ENCODE data around the gene MEGF6. TPM values are rescaled to one million over a fixed set of nuclear protein-coding genes. Genes with fewer than 3 reads are reported as not detected.

Gene MEGF6
- total and polyA plus RNA-seq, 8 donors, result 40.6 to 108 (median 51.5) TPM

DNA sequence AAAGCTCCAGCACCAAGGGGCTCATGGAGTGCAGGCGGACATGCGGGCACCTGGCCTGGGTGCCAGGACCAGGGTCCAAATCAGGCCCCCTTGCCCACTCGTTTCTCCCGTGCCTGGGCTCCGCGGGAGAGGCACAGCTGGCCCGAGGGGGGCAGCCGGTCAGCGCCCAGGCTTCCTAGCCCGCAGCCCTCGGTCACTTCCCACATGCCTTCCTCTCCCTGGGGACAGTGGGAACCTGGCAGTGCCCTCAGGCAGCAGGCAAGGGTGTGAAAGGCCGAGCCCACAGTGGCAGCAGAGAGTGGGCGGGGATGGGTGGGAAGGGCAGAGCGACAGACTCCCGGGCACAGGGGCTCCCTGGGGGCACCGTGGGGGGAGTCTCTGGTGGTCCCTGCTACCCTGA lies 69.8 kb downstream of the MEGF6 start:
- TF ChIP-seq, protein P1, sequence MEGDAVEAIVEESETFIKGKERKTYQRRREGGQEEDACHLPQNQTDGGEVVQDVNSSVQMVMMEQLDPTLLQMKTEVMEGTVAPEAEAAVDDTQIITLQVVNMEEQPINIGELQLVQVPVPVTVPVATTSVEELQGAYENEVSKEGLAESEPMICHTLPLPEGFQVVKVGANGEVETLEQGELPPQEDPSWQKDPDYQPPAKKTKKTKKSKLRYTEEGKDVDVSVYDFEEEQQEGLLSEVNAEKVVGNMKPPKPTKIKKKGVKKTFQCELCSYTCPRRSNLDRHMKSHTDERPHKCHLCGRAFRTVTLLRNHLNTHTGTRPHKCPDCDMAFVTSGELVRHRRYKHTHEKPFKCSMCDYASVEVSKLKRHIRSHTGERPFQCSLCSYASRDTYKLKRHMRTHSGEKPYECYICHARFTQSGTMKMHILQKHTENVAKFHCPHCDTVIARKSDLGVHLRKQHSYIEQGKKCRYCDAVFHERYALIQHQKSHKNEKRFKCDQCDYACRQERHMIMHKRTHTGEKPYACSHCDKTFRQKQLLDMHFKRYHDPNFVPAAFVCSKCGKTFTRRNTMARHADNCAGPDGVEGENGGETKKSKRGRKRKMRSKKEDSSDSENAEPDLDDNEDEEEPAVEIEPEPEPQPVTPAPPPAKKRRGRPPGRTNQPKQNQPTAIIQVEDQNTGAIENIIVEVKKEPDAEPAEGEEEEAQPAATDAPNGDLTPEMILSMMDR (IDR thresholded peaks at IDR 0.05), result no peak
- DNase-seq, result no peak
- H3K27ac ChIP-seq, result no peak overlapping the region

DNA sequence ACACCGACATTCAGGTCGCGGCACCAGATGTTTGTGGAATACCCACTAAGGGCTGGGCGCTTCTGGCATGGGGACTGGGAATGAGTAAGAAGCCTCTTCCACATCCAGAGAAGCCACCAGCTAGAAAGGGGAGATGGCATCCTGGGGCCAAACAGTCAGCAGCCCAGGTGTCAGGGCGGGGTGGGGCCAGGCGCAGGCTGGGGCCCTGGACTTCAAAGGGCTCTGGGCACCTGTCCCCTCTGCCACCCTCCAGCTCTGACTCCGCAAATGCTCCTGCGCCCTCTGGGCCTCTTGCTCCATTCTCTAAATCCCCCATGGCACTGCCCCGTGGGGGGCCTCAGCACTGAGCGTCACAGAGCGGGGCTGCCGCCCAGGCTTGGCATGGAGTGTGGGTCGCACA lies 70.4 kb downstream of the MEGF6 start:
- ATAC-seq, result no peak
- Histone ChIP-seq H3K4me3 (no peak overlapping the region), H3K36me3 (no peaks in the 10 kb centered on the region), H3K4me1 (peaks cover 9 to 27% of the 10 kb centered on the region in 2 donors), H3K27ac (no peak overlapping the region), H3K9me3 (no peaks in the 10 kb centered on the region), H3K27me3 (no peaks in the 10 kb centered on the region)
- intact Hi-C loops (cut with DNase I), result no loop called here
- TF ChIP-seq, protein P1 (IDR thresholded peaks at IDR 0.05), result no peak
- no peak for DNase-seq

More for the DNA sequence above, 69.8 kb downstream of the MEGF6 start:
- H3K4me3 ChIP-seq, result no peak overlapping the region
- no peaks in the 10 kb centered on the region for H3K9me3 ChIP-seq
- peaks cover 9 to 27% of the 10 kb centered on the region in 2 donors for H3K4me1 ChIP-seq
- ATAC-seq, result no peak
- H3K36me3 ChIP-seq, result no peaks in the 10 kb centered on the region
- intact Hi-C loops (cut with DNase I), result no loop called here
- no peaks in the 10 kb centered on the region for H3K27me3 ChIP-seq

DNA sequence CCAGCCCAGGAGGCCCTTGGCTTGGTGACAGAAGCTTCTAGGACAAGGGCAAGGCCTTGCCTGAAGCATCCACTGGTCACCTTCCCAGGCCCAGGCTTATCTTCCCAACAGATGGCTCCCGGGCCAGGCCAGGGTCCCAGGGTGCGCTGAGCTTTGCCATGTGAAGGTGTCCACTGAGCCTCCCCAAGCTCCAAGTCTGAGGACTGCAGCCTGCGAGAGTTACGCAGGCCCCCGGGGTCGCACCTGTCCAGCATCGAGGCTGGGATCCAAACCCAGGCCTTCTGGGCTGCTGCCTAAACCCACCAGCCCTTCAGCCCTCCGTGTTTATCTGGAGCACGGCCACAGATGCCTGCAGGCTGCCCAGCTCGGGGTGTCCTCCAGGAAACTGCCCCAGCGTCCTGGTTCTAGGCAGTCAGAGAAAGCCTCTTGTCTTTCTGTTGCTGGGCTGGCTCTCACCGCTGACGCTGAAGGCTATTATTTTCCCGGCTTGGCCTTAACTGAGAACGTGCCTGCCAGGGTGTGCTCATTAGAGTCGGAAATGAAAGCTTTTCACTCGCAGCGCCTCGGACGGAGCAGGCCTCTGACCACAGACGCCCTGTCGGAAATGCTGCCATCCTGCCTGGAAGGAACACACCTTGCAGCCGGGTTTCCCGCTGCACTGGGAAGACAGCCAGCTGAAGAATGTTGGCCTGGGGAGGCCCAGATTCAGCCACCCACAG lies 71.4 kb downstream of the MEGF6 start:
- no peak overlapping the region for H3K4me3 ChIP-seq
- peak in 1 of 4 donors; percentile 51 for DNase-seq

DNA sequence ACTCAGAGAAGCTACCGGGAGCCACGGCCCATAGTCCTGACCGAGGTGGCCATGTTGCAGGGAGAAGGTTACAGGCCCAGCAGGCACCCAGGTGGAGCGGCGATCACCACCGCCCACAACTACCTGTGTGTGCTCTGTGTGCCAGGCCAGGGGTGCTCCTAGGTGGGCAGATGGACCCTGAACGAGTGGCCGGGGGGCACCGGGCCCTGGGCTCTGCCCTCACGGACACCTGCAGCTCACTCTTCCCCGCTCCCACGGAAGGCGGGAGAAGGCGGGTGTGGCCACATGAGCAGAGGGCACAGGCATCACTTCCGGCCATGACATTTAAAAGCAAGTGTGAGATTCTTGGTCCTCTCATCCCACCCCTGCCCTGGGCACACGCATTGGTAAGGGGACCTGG lies 73.9 kb downstream of the MEGF6 start:
- DNase-seq (no peak), ATAC-seq (no peak)
- H3K36me3 ChIP-seq, result no peaks in the 10 kb centered on the region
- intact Hi-C loops (cut with DNase I), result no loop called here
- no peak overlapping the region for H3K4me3 ChIP-seq
- H3K27ac ChIP-seq, result no peak overlapping the region
- TF ChIP-seq, protein P1 (IDR thresholded peaks at IDR 0.05), result no peak
- H3K9me3 ChIP-seq, result no peaks in the 10 kb centered on the region
- no peaks in the 10 kb centered on the region for H3K27me3 ChIP-seq
- peaks cover 0 to 16% of the 10 kb centered on the region in 2 donors for H3K4me1 ChIP-seq

More for the DNA sequence above, 71.4 kb downstream of the MEGF6 start:
- H3K36me3 ChIP-seq, result no peaks in the 10 kb centered on the region
- ATAC-seq, result peak; percentile 10
- H3K9me3 ChIP-seq, result no peaks in the 10 kb centered on the region
- H3K27ac ChIP-seq, result peak overlapping the region; percentile 18 to 31
- H3K4me1 ChIP-seq, result peaks cover 9 to 27% of the 10 kb centered on the region in 2 donors
- intact Hi-C loops (cut with DNase I), result no loop called here
- TF ChIP-seq, protein P1 (IDR thresholded peaks at IDR 0.05), result no peak
- no peaks in the 10 kb centered on the region for H3K27me3 ChIP-seq

DNA sequence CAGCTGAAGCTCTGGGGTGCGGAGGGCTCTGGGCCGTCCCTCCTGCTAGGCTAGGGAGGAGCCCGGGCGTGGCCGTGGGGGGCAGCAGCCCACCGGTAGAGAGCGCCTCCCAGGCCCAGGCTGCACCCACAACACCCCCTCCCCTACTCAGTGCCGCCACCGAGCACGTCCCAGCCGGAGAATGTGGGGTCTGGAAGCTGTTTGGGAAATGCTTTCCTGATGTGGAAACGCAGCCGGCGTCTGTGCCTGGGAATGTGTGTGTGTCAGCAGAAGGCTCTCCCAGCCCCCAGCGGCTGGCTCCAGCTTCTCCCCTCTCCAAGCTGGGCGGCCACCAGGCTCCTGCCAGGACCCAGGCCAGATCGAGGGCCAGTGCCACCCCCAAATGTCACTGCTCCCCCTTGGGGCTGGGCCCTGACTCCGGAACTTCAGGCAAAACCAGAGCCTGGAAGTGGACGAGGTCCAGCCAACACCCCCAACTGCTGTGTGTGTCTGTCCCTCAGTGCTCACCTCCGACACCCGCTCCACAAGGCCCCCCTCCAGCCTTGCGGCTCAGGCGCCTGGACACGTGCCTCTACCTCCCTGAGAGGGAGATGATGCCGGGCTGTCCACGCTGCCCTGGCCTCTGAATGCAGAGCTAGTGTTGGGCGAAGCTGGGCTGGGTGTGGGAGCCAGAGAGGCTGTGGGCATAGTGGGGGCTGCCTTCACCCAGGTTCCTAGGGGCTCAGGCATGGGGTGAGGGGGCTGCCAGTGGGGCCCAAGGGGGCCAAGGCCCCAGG lies 74.7 kb downstream of the MEGF6 start:
- Histone ChIP-seq H3K4me3 (no peak overlapping the region), H3K9me3 (no peaks in the 10 kb centered on the region), H3K36me3 (no peaks in the 10 kb centered on the region), H3K27ac (no peak overlapping the region), H3K4me1 (peaks cover 0 to 17% of the 10 kb centered on the region in 2 donors), H3K27me3 (no peaks in the 10 kb centered on the region)
- intact Hi-C loops (cut with DNase I), result no loop called here
- no peak for DNase-seq
- TF ChIP-seq, protein P1 (IDR thresholded peaks at IDR 0.05), result no peak
- no peak for ATAC-seq

Measured in left lung (tissue), 10 donors.